Fibroblast of lung (primary cell): ENCODE measurements around the gene SCRN2. TPM values are rescaled to one million over a fixed set of nuclear protein-coding genes. Genes with fewer than 3 reads are reported as not detected.

ENCODE experiments used
- DNase-seq, 2 donors: peaks; one replicate each; pipeline versions ENCODE4 v3.0.0 to v3.0.0-alpha.2; 2010; ENCODE audit warnings: low read depth in 2 of 2
- H2AFZ ChIP-seq: 2 replicates; pipeline ENCODE4 v1.5.1; 2012; ENCODE audit warnings: low read length, control low read depth, inconsistent platforms
- H3K27ac ChIP-seq: 2 replicates; pipeline ENCODE4 v1.5.1; 2011; ENCODE audit warnings: low read length, control low read depth; ENCODE audit not compliant: insufficient read depth
- H3K27me3 ChIP-seq: 2 replicates; pipeline ENCODE4 v1.5.1; 2011; ENCODE audit warnings: mild to moderate bottlenecking, low read length; ENCODE audit not compliant: control insufficient read depth, insufficient read depth
- H3K36me3 ChIP-seq: 2 replicates; pipeline ENCODE4 v1.5.1; 2011; ENCODE audit warnings: low read length; ENCODE audit not compliant: control insufficient read depth, insufficient read depth
- H3K4me1 ChIP-seq: 2 replicates; pipeline ENCODE4 v1.5.1; 2011; ENCODE audit warnings: low read length; ENCODE audit not compliant: control insufficient read depth, insufficient read depth; ENCODE audit errors: extremely low read depth
- H3K4me2 ChIP-seq: 2 replicates; pipeline ENCODE4 v1.5.1; 2011; ENCODE audit warnings: low read length, control low read depth; ENCODE audit not compliant: insufficient read depth; ENCODE audit errors: extremely low read depth
- H3K4me3 ChIP-seq, 4 experiments: fragments of 200-600 bp in 1 of 4; sonication (generic) in 1 of 4; replicated peaks in 1 of 4; 2 replicates each; pipeline ENCODE4 v1.5.1; 2011 to 2016; ENCODE audit warnings: low read length in 4 of 4, low read depth in 3 of 4, mild to moderate bottlenecking in 3 of 4, control low read depth in 2 of 4, inconsistent platforms in 1 of 4, mixed read lengths in 1 of 4; ENCODE audit not compliant: insufficient read depth in 1 of 4; ENCODE audit errors: control extremely low read depth in 1 of 4
- H3K79me2 ChIP-seq: 2 replicates; pipeline ENCODE4 v1.5.1; 2012; ENCODE audit warnings: mild to moderate bottlenecking, low read length, inconsistent platforms; ENCODE audit not compliant: control insufficient read depth, insufficient read depth
- H3K9ac ChIP-seq: 2 replicates; pipeline ENCODE4 v1.5.1; 2011; ENCODE audit warnings: mild to moderate bottlenecking, low read length, control low read depth; ENCODE audit not compliant: insufficient read depth
- H3K9me3 ChIP-seq: 2 replicates; pipeline ENCODE4 v1.5.1; 2012; ENCODE audit warnings: low read depth, low read length; ENCODE audit not compliant: control insufficient read depth, insufficient read depth
- H4K20me1 ChIP-seq: 2 replicates; pipeline ENCODE4 v1.5.1; 2011; ENCODE audit warnings: low read length; ENCODE audit not compliant: control insufficient read depth, insufficient read depth; ENCODE audit errors: extremely low read depth
- CTCF ChIP-seq, 2 donors: IDR thresholded peaks in 1 of 2; conservative IDR thresholded peaks in 1 of 2; 1 replicate in 1 of 2; 2 replicates in 1 of 2; pipeline ENCODE4 v1.5.1; 2011 to 2012; ENCODE audit warnings: low read length in 2 of 2, control low read depth in 1 of 2, inconsistent platforms in 1 of 2, low read depth in 1 of 2, mild to moderate bottlenecking in 1 of 2
- EZH2 ChIP-seq: IDR thresholded peaks from 2 replicates; pipeline ENCODE4 v1.5.1; 2012; ENCODE audit warnings: low read length, control low read depth, mild to moderate bottlenecking; ENCODE audit errors: missing control alignments
- polyA plus RNA-seq, 2 donors: library from polyadenylated mRNA; depleted of rRNA in 1 of 2; stranded (reverse) in 1 of 2; unstranded in 1 of 2; fragments of >200 nt; gene quantifications; 2 replicates each; pipeline ENCODE4 v1.2.1, GENCODE V29; 2011 to 2012; ENCODE audit warnings: missing spikeins in 1 of 2
- total RNA-seq: library from RNA; depleted of rRNA; stranded (reverse); fragments of >200 nt; gene quantifications from 2 replicates; pipeline ENCODE4 v1.2.1, GENCODE V29; 2014

SCRN2 gene
- total and polyA plus RNA-seq, 2 donors (not counting 1 experiment from before 2014, with no cell fraction given) = 10.6 to 40.8 TPM

DNA sequence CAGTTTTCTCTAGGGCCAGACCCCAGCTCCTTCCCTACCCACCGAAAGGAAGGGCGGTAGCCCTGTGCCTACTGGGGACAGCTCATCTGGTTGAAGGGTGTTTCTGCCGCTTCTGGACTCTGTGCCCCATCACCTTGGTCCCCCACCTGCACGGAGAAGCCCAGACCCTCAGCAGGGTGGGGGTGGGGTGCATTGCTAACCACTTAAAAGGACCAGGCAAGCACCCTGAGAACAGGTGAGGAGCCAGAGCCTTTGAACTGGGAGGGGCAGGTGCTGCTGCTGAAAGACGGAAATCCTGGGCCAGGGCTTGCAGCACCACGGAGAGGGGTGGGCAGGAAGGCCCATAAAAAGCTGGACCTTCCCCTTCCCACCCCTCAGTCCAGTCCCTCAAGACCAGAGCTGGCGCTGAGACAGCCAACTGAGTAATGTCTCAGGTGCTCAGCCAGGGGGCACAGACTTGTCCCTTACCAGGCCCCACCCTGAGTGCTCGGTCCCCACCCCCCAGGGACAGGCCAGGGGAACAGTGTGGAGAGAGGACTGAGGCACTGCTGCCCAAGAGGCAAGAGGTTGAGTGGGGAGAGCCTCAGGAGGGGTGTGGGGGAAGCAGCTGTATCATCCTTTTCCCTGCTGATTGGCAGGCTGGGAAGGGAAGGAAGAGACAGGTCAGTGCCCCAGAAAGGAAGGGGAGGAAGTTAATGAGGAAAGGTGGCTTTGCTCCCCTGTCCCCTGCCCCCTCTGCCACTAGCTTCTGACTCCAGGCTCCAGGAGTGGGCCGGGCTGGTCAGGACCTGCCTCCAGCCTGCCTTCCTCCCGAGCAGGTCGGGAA lies 44.0 kb upstream of the SCRN2 start:
- no peak overlapping the region for H3K4me3 ChIP-seq
- no peaks in the 10 kb centered on the region for H3K9me3 ChIP-seq
- H3K79me2 ChIP-seq = no peaks in the 10 kb centered on the region
- H4K20me1 ChIP-seq = no peaks in the 10 kb centered on the region
- H3K9ac ChIP-seq = no peak overlapping the region
- H2AFZ ChIP-seq = no peak overlapping the region
- peaks cover 2% of the 10 kb centered on the region for H3K4me1 ChIP-seq
- H3K4me2 ChIP-seq = no peak overlapping the region
- no peak for DNase-seq
- H3K27me3 ChIP-seq = no peaks in the 10 kb centered on the region
- no peak overlapping the region for H3K27ac ChIP-seq
- TF ChIP-seq EZH2 (no peak), CTCF (conservative IDR thresholded peaks at IDR 0.05 in 1 of 2, IDR thresholded peaks at IDR 0.05 in 1 of 2; ENCODE audit: low read depth in 1 of 2, low read length in 2 of 2) (no peak)
- H3K36me3 ChIP-seq = no peaks in the 10 kb centered on the region

GRCh38 chr17:47884427-47884740 lies 43.3 kb upstream of the SCRN2 start:
- H3K36me3 ChIP-seq = no peaks in the 10 kb centered on the region
- H3K9ac ChIP-seq = no peak overlapping the region
- H3K4me2 ChIP-seq = no peak overlapping the region
- no peak for DNase-seq
- H2AFZ ChIP-seq = no peak overlapping the region
- no peaks in the 10 kb centered on the region for H3K27me3 ChIP-seq
- H3K4me3 ChIP-seq = no peak overlapping the region
- no peaks in the 10 kb centered on the region for H3K79me2 ChIP-seq
- no peaks in the 10 kb centered on the region for H4K20me1 ChIP-seq
- H3K4me1 ChIP-seq = peaks cover 2% of the 10 kb centered on the region
- no peak overlapping the region for H3K27ac ChIP-seq
- H3K9me3 ChIP-seq = no peaks in the 10 kb centered on the region
- no peak for TF ChIP-seq EZH2

DNA sequence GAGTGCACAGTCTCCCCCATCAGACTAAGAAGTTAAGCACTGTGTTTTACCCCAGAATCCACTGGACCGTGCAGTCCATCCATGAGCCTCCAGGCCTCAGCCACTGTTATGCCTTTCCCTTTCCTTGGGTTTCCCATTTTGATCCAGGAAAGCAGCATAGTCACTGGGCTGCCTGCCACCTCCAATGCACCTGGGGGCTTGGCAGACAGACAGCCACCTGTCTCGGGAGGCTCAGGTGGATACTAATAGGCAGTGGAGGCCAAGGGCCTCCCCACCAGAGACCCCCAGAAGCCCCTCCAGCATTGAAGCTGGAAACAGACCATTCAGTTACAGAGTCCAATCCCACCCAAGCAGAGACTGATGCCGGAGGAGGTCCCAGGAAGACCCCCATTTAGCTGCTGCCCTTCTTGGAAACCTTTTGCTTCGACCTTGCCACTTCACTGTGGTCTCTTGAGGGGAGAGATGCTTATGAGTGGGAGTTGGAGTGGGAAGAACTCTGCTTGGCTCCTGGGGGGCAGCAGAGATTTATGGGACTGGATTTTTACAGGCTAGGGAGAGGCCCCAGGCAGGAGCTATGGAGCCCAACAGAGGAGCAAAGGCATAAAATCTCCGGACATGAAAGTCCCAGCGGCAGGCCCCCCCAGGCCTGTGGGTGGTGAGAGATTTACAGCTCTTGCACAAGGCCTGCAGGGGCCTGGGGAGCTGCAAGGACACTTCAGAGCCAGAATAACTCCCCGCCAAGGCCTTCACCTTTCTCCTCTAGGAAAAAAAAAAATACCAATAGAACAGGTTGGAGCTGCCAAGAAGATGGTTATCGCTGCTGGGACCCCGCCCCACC lies 42.7 kb upstream of the SCRN2 start:
- peaks cover 2% of the 10 kb centered on the region for H3K4me1 ChIP-seq
- H2AFZ ChIP-seq = no peak overlapping the region
- H3K79me2 ChIP-seq = no peaks in the 10 kb centered on the region
- H3K9ac ChIP-seq = no peak overlapping the region
- no peaks in the 10 kb centered on the region for H3K9me3 ChIP-seq
- no peak overlapping the region for H3K4me2 ChIP-seq
- no peaks in the 10 kb centered on the region for H4K20me1 ChIP-seq
- no peaks in the 10 kb centered on the region for H3K36me3 ChIP-seq
- H3K27ac ChIP-seq = no peak overlapping the region
- no peak for DNase-seq
- H3K4me3 ChIP-seq = no peak overlapping the region
- TF ChIP-seq EZH2 = no peak
- no peak for TF ChIP-seq CTCF (conservative IDR thresholded peaks at IDR 0.05 in 1 of 2, IDR thresholded peaks at IDR 0.05 in 1 of 2; ENCODE audit: low read depth in 1 of 2, low read length in 2 of 2)
- H3K27me3 ChIP-seq = peaks cover 3% of the 10 kb centered on the region
